HG03342 (cell line): ENCODE measurements around the gene TRIP11.
"Not testable (repeated sequence)": the region's sequence is repeated elsewhere in the genome, so short reads cannot be mapped to it uniquely, and the experiment has no call there.

Experiments
- ATAC-seq: cut with Tn5 transposase; IDR thresholded peaks from one replicate; pipeline ENCODE4 v1.9.1; 2021; ENCODE audit warnings: mild to moderate bottlenecking, moderate library complexity; ENCODE audit not compliant: unreplicated experiment

The TRIP11 gene

DNA sequence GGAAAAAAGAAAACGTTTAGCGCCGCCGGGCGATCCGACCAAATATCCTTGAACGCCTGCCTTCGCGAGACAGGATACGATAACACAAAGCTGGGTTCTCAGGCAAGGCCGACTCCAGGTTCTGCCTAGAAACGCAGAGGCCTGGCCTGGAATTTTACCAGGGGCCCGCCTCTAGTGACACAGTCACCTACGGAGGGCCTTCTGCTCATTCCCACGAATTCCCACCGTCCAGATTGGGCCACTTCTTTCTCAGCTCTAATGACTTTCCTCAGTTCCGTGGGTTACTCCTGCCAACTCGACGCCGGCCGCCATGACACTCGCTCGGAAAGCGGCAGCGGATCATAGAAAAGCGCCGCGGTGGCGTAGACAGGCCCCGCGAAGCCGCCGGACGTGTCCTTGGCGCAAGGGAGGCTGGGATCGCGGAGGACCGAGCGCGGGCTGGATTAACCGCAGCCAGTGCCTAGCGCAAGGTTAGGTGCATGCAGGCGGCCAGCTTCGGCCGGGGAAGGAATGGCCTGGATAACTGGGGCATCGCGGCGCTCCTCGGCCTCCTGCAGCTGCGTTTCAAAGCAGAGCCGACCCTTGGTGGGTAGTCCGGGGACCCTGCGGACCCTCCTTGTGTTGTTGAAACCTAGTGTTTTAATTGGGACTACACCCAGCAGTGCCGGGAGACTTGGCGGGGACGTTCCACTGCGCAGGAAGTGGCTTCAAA, at the start of gene TRIP11:
Gene TRIP11 (minus strand): TSS at position 341 of the 712 bp plus-strand sequence. CDS start 374 bp downstream, outside the sequence.
- peak; percentile 96 for ATAC-seq

DNA sequence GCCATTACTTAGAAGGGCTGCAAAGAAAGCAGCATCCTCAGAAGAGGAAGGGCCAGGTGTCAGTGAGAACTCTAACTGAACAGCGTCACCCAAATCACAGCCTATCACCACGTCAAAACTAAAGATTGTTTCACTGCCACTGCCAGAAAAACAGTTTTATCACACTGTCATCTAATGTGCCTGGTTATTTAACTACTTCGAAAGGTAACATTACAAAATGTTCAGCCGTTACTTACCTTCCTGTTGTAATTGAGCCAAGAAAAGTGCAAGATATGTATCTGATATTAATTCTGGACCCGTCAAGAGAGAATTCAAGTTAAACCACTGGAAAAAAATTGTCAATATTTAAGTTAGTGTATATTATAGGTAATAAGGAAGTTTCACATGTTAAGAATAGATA, 48.6 kb upstream of the TRIP11 start:
- ATAC-seq, result no peak

DNA sequence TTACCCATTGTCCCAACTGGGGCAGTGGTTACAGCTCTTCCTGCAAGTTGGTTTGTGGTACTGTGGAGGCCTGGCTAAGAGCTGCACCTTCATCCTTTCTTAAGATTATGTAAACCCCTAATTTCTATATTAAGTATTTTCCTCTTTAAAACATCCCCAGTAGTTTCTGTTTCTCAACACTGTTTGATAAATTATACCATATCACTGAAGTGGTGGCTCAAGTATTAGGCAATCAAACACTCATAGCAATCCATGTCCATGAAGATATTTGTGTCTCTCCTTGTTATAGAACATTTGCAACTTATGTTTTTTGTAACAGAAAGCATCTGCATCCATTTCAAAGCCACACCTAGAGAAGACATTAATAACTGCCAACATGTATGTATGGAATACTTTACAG, 34.7 kb upstream of the TRIP11 start:
- no peak for ATAC-seq

DNA sequence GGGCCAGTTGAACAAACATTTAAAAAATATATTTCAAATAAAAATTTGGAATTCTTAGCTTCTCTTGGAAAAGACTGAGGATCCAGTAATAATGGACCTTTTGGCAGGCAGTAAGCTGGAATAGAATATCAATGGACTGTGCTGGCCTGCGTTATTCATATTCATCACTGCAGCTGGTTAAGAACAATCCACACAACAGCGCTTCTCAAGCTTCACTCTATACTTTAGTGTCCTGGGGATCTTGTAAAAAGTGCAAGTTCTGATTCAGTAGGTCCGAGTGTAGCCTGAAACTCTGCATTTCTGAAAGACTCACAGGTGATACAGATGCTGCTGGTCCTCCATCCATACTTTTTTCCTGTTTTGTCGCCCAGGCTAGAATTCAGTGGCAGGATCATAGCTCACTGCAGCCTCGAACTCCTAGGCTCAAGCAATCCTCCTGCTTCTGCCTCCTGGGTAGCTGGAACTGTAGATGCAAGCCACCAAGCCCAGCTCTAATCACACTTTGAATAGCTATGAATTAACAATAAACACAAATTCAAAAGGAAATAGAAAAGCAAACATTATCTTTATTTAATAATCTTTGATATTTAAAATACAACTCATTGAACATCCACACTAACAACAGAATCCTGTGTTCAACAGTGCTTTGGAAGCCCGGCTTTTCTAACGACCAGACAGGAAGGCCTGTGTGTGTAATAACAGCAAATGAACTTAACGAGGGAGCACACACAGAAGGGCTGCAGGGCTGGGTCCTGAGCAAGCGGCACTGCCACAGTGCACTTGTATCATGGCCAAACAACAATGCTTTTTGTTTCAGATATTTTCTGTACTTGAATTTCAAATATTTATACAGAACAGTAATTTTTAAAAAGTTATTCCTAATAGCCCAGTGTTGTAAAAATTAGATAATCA, 18.4 kb upstream of the TRIP11 start:
- ATAC-seq, result no peak

DNA sequence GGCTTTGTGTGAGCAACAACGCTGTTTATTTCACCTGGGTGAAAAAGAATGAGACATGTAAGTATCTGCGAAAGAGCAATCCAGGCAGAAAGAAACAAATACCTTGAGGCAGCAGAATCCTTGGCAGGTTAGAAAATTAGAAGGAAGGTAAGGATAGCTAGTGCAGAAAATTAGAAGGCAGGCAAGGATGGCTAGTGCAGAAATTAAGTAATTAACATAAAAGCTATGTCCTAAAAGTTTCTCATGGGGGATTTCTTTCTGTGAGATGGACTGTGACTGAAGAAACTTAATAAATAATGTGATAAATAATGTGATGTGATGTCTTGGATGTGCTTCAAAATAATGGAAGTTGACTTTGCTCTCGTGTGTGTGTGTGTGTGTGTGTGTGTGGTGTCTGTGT, 9.9 kb upstream of the TRIP11 start:
- no peak for ATAC-seq

DNA sequence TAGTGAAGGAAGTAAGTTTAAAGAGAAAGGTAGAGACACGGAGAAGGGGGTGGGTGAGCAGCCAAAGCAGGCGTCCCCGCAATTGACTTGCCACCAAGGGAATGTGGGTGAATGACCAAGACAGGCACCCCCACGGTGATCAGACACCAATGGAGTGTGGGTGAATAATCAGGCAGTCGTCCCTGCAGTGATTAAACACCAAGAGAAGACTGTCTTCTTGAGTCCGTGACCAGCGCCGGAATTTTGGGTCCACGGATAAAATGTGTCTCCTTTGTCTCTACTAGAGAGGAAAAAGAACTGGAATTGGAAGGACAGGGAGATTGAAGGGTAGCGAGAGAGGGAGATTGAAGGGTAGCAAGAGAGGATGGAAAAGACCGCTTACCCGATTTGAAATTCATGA, 9.4 kb upstream of the TRIP11 start:
- not testable (repeated sequence) for ATAC-seq

DNA sequence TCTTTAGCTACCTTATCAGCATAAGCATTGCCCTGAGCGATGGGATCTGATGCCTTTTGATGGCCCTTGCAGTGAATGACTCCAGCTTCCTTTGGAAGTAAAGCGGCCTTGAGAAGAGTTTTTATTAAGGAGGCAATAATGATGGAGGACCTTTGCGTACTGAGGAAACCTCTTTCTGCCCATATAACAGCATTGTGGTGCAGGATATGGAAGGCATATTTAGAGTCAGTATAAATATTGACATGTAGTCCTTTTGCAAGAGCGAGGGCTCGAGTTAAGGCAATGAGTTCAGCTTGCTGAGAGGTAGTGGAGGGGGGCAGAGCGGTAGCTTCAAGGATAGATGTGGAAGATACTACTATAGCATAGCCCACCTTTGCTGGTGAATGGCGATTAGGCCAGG, 6.0 kb upstream of the TRIP11 start:
- not testable (repeated sequence) for ATAC-seq

DNA sequence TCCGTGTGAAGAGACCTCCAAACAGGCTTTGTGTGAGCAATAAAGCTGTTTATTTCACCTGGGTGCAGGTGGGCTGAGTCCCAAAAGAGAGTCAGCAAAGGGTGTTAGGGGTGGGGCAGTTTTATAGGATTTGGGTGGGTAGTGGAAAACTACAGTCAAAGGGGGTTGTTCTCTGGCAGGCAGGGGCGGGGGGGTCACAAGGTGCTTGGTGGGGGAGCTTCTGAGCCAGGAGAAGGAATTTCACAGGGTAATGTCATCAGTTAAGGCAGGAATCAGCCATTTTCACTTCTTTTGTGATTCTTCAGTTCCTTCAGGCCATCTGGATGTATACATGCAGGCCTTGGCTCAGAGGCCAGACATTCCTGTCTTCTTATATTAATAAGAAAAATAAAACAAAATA, 1.9 kb upstream of the TRIP11 start:
- ATAC-seq, result not testable (repeated sequence)

DNA sequence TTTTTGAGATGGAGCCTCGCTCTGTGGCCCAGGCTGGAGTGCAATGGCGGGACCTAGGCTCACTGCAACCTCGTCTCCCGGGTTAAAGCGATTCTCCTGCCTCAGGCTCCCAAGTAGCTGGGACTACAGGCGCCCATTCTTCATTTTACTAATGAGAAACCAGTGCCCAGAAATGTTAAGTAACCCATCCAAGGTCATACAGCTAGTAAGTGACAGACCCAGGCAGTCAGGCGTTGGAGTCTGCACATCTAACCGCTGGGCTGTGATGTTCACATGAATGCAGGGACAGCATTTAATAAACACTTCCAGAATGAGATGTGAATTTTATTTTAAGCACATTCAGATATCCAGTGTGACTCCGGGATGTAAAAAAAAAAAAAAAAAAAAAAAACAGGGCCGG, 1.3 kb upstream of the TRIP11 start:
- no peak for ATAC-seq

DNA sequence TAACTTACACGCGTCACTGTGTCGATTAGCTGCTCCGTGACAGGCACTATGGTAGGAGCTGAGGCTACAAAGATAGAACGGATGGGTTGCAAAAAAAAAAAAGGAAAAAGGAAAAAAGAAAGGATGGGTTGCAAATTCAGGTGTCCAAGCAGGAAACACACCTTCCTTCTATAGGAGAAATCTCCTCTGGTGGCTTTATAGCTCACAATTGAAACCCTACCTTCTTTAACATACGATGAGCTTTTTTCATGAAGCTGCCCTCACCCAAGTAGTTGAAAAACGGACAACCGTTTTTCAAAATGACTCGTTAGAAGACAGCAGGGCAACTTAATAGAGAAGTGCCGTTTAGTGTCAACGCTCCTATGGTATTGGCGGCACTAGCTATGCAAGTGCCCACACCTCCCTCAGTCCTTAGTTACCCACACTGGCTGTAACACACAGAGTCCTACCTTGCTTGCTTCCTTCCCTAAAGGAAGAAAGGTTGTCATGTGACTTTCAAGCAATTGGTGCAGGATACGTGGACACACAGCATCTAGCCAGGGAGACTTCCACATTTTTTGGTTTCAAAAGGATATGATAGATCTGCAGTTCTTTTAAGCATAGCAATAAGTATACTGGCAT, 682 bp upstream of the TRIP11 start:
- ATAC-seq, result no peak

DNA sequence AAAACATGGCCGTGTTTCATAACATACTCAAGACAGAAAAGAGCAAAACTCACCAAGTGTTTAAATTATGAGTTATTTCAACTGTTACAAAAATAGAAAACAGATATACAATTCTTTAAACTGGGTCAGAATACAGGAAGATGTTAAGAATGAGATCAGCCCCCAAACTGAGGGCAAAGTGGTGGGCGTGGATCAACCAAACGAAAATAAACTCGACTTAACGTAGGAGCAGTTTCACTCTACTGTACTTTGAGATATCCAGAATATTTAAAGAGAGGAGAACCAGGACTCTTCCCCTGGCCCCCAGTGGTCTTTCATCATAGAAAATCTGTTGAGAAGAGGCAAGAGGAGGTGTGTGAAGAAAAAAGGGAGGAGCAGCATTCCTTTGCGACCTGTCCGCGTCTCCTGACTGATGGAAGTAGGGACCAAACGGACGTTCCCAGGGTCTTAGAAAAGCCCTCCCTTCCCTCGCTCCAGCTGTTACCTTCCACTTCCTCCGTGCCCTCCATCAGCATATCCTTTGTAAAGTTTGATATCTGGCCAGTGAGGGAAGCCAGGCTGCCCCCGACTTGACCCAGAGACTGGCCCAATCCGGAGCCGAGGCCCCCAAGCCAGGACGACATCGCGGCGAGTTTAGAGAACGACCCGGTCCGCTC, 668 bp downstream of the TRIP11 start:
- ATAC-seq, result no peak

DNA sequence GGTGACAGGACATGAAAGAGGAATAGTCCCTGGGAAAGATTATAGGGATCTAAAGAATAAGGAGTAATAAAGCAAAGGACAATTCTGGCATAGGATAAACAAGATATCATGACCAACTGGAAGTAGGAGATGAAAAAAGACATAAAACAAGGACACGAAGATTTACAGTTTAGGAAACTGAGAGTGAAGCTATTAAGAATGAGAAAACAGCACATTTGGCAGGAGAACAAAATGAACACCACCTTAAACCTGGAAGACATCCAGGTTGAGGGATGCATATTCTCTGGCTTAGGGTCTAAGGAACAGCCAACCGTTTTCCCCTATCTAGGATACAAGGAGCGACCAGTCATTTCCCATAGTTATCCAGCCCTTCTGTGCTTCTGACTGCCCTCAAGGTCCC, 1.9 kb downstream of the TRIP11 start:
- ATAC-seq, result no peak

DNA sequence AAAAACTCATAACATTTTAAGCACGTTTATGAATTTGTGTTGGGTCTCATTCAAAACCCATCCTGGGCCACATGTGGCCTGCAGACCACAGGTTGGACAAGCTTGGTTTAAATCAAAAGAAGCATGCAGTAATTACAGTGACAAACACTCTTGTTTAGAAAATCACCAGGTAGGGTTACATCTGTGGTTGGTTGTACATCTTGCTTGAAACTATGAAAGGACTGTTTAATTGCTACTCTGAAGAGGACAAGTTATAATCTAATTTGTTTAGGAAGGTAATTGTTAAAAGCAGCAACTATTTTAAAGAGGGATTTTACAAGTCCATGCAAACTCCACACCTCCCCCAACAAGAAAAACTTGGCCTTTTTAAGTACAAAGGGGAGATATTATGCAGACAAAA, 4.0 kb downstream of the TRIP11 start:
- ATAC-seq, result no peak

DNA sequence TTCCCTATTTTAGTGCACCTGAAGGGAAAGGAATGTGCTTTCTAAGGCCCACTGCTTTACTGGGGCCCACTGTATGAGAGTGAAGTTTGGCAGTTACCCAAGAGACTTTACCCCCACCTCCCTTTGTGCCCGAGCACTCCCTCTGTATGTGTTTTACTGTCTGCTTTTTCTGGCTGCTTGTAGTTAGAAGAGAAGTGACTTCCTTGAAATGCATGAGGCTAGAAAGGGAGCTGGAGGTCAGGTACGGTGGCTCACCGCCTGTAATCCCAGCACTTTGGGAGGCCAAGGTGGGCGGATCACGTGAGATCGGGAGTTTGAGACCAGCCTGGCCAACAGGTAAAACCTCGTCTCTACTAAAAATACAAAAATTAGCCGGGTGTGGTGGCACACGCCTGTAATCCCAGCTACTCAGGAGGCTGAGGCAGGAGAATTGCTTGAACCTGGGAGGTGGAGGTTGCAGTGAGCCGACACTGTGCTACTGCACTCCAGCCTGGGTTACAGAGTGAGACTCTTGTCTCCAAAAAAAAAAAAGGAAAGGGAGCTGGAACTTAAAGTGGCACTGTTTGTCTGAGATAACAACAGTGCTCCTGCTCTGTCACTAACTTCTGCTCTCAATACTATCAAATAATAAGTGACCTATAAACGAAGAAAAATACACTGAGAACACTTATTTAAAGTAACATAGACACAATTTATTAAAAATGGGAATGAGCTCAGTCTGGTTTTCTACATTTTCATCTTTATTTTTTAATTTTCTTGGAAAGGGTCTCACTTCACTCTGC, 5.8 kb downstream of the TRIP11 start:
- ATAC-seq, result no peak

DNA sequence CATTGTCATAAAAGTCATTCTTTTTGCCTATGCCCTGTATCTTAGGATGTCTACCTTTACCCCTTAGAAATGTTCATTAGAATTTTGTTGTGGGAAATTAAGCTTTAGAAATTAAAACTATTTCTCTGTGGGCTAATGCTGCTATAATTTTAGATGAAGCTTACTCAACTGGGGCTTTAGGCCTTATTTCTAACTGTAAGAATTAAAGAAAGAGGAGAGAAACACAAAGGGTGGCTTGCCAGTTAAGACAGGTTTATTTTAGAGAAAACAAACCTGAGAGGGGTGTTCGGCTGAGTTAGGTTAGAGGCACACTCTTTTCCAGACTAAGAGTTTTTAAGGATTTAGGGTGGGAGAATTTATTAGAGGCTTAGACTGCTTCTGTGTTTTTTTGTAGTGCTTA, 6.4 kb downstream of the TRIP11 start:
- ATAC-seq, result no peak

DNA sequence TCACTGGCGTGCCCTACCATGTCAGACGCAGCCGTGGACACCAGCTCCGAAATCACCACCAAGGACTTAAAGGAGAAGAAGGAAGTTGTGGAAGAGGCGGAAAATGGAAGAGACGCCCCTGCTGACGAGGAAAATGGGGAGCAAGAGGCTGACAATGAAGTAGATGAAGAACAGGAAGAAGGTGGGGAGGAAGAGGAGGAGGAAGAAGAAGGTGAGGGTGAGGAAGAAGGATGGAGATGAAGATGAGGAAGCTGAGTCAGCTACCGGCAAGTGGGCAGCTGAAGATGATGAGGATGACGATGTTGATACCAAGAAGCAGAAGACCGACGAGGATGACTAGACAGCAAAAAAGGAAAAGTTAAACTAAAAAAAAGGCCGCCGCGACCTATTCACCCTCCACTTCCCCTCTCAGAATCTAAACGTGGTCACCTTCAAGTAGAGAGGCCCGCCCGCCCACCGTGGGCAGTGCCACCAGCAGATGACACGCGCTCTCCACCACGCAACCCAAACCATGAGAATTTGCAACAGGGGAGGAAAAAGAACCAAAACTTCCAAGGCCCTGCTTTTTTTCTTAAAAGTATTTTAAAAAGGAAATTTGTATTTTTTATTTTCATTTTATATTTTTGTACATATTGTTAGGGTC, 13.2 kb downstream of the TRIP11 start:
- no peak for ATAC-seq

DNA sequence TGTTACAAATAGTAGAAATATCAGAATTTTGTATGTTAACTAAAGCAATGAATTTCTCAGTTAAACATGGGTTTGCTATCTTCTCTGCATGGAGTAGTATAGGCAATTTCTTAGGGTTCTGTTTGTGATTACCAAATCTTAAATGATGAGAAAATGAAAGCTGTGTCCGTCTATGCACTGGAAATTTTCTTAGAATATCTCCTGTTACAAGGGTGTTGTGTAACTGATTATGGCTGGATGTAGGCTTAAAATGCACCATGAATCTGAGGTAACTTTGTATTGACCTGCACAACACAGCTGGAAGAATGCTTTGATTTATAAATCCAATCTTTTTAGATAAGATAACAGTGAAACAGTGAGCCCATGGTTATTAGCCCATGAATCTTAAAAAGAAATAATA, 17.8 kb downstream of the TRIP11 start:
- no peak for ATAC-seq

DNA sequence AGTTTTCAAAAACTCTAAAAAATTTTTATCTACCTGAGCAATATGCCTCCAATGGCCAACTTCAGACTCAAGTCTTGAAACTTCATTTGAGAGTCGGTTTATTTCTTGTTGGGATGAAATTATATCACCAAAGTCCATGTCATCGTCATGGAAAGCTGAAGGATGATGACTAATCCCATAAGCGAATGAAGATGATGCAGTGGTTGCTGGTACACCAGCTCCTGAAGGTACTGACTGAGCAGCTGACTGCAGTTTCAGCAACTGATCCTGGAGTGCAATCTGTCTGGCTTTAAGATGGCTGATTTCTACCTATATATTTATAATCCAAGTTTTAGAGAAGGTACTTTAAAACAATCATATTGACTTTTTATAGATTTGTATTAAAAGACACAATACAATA, 18.3 kb downstream of the TRIP11 start:
- ATAC-seq, result no peak

DNA sequence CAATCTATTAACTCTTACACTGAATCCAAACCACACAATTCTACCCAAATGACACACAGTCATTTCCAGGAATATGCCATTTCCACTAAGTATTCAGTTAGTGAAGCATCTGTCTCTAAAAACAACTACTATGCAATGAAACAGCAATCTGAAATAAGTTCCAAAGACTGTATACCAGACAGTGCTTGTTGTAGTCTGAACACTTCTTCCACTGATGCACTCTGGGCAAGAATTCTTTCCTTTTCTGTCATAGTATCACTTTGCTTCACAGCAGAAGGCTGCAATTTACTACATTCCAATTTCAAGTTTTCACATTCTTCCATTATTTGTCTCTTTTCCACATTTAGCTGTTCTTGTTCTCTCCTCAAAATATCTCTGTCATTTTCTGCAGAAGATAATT, 25.8 kb downstream of the TRIP11 start:
- ATAC-seq, result no peak
